Adrenal gland (tissue), 5 donors: ENCODE data around the gene ELAPOR2.

Source experiments
- POLR2A ChIP-seq, 2 donors: fragments of 450-650 bp; IDR thresholded peaks; one replicate each; pipeline ENCODE4 v1.6.1; 2017; ENCODE audit warnings: antibody characterized with exemption in 2 of 2, mild to moderate bottlenecking in 2 of 2, moderate library complexity in 1 of 2
- TF ChIP-seq, protein P1 (sequence below), 6 experiments: fragments of 450-650 bp in 4 of 6; fragments of 200-600 bp in 2 of 6; sonication (generic) in 1 of 6; IDR thresholded peaks; 1 replicate in 5 of 6; 2 replicates in 1 of 6; pipeline versions ENCODE4 v1.5.1 to v1.8.0; 2016 to 2021; ENCODE audit warnings: antibody characterized with exemption in 6 of 6, mild to moderate bottlenecking in 2 of 6, moderate library complexity in 1 of 6
- donor health status: DM: no; HTN: no; CAD: no.

DNA sequence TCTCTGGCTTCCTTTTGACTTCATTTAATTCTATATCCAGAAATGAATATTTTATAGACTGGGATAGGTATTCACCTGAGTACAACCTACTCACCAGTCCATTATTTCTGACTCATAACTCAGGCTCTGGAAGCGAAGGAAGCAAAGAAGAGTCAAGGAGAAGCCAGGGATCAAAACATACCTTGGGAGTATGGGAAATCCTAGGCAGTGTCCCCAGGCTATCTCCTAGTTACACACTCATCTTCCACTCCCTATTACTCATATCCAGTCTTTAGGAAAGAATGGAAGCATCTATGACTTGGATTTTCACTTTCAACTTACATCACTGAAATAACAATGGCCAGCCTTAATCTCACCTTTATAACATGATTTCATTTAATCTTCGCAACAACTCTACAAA, 40.9 kb upstream of the ELAPOR2 start:
- TF ChIP-seq, protein P1, sequence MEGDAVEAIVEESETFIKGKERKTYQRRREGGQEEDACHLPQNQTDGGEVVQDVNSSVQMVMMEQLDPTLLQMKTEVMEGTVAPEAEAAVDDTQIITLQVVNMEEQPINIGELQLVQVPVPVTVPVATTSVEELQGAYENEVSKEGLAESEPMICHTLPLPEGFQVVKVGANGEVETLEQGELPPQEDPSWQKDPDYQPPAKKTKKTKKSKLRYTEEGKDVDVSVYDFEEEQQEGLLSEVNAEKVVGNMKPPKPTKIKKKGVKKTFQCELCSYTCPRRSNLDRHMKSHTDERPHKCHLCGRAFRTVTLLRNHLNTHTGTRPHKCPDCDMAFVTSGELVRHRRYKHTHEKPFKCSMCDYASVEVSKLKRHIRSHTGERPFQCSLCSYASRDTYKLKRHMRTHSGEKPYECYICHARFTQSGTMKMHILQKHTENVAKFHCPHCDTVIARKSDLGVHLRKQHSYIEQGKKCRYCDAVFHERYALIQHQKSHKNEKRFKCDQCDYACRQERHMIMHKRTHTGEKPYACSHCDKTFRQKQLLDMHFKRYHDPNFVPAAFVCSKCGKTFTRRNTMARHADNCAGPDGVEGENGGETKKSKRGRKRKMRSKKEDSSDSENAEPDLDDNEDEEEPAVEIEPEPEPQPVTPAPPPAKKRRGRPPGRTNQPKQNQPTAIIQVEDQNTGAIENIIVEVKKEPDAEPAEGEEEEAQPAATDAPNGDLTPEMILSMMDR (IDR thresholded peaks at IDR 0.05), result no peak
- TF ChIP-seq POLR2A (IDR thresholded peaks at IDR 0.05), result no peak
